Coronary artery (tissue), 2 donors: ENCODE results near the gene MAP4K4.

Experiments used
- DNase-seq: peaks from one replicate; pipeline ENCODE4 v3.0.0-alpha.2; 2017; ENCODE audit warnings: low spot score
- H3K27ac ChIP-seq, 2 donors: fragments of 200-600 bp; sonication (generic); one replicate each; pipeline ENCODE4 v1.5.1; 2016 to 2019
- H3K4me3 ChIP-seq: fragments of 200-600 bp; sonication (generic); 2 replicates; pipeline ENCODE4 v1.5.1; 2016; ENCODE audit warnings: mild to moderate bottlenecking, moderate library complexity
- TF ChIP-seq, protein P1 (sequence below): fragments of 200-600 bp; sonication (generic); IDR thresholded peaks from one replicate; pipeline ENCODE4 v1.5.1; 2019; ENCODE audit warnings: antibody characterized with exemption

Gene MAP4K4

GRCh38 chr2:101829429-101829828 lies 131.9 kb downstream of the MAP4K4 start:
- Histone ChIP-seq H3K4me3 (no peak overlapping the region), H3K27ac (peak overlapping the region; percentile 27 to 52)
- TF ChIP-seq, protein P1, sequence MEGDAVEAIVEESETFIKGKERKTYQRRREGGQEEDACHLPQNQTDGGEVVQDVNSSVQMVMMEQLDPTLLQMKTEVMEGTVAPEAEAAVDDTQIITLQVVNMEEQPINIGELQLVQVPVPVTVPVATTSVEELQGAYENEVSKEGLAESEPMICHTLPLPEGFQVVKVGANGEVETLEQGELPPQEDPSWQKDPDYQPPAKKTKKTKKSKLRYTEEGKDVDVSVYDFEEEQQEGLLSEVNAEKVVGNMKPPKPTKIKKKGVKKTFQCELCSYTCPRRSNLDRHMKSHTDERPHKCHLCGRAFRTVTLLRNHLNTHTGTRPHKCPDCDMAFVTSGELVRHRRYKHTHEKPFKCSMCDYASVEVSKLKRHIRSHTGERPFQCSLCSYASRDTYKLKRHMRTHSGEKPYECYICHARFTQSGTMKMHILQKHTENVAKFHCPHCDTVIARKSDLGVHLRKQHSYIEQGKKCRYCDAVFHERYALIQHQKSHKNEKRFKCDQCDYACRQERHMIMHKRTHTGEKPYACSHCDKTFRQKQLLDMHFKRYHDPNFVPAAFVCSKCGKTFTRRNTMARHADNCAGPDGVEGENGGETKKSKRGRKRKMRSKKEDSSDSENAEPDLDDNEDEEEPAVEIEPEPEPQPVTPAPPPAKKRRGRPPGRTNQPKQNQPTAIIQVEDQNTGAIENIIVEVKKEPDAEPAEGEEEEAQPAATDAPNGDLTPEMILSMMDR = no peak
- DNase-seq = no peak

GRCh38 chr2:101830146-101830545 lies 132.6 kb downstream of the MAP4K4 start:
- Histone ChIP-seq H3K4me3 (no peak overlapping the region), H3K27ac (no peak overlapping the region)
- TF ChIP-seq, protein P1 = no peak
- no peak for DNase-seq

- DNase-seq = no peak
- H3K4me3 ChIP-seq = no peak overlapping the region
- H3K27ac ChIP-seq = peak overlapping the region in 1 of 2 donors; percentile 50
- TF ChIP-seq, protein P1 = no peak
Observed at GRCh38 chr2:101830555-101830954, 133.0 kb downstream of the MAP4K4 start.

DNA sequence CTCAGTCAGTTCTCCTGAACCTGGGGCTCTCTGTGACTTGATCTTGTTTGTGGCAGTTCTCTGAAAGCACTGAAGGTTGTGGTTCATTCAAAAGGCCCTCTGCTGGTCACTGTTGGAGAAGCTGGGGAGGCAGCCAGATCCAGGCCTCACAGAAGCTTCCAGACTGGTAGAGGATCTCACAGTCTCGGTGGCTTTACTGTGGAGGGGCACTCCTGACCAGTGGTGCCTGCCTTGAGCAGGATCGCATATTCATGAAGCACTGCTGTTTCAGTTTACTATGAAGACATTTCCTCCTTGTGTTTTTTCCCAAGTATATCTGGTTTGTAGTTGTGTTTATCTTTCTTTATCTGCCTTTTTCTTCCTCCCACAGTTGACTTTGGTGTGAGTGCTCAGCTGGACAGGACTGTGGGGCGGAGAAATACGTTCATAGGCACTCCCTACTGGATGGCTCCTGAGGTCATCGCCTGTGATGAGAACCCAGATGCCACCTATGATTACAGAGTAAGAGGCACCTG lies 133.9 kb downstream of the MAP4K4 start:
- Histone ChIP-seq H3K4me3 (peak overlapping the region; percentile 2), H3K27ac (peak overlapping the region; percentile 34 to 74)
- TF ChIP-seq, protein P1 = peak; percentile 81
- DNase-seq = peak; percentile 81

GRCh38 chr2:101832114-101832513 lies 134.6 kb downstream of the MAP4K4 start:
- H3K4me3 ChIP-seq = no peak overlapping the region
- TF ChIP-seq, protein P1 = peak; percentile 29
- no peak overlapping the region for H3K27ac ChIP-seq
- no peak for DNase-seq

DNA sequence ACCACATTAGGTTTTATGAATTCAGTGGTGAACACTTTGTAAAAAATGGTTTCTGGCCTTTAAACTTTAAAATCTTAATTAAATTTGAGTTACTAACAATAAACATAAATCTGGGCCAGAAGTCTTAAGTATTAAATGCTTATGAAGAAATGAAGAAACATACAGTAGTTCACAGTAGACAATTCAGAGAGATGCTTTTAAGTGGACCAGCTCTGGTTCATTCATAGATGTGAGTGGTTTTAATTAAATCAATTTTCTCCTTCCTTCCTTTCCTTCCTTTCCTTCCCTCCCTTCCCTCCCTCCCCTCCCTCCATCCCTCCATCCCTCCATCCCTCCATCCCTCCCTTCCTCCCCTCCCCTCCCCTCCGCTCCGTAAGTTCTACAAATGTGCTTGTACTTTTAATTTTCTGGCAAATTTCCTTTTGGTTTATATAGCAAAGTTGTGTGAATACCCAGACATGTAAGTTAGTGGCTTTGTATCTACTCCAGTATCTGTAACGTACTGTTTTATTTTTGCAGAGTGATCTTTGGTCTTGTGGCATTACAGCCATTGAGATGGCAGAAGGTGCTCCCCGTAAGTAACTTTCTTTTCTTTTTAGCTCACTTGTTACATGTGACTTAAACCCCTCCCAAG lies 136.5 kb downstream of the MAP4K4 start:
- DNase-seq = no peak
- TF ChIP-seq, protein P1 = no peak
- Histone ChIP-seq H3K27ac (no peak overlapping the region), H3K4me3 (no peak overlapping the region)

DNA sequence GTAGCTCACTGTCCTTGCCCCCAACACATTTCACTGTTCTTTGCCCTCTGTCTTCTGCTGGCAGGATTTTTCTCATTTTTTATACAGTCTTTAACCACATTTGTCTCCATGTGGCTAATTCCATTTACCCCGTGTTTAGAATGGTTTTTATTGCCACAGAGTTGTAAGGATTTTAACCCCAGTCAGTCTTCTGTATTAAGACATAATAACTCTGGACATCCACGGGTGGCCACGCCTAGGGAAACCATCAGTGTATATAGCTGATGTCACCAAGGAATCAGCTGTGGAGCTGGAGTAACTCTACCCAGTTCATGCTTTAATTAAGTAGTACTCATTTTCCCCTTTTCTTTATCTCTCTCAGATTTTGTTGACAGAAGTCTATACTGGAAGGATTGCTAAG lies 139.8 kb downstream of the MAP4K4 start:
- H3K4me3 ChIP-seq = no peak overlapping the region

More for the DNA sequence above, 139.8 kb downstream of the MAP4K4 start:
- no peak overlapping the region for H3K27ac ChIP-seq
- TF ChIP-seq, protein P1 = no peak
- DNase-seq = no peak
